ENCODE results near the gene SLC26A1.

The SLC26A1 gene

DNA sequence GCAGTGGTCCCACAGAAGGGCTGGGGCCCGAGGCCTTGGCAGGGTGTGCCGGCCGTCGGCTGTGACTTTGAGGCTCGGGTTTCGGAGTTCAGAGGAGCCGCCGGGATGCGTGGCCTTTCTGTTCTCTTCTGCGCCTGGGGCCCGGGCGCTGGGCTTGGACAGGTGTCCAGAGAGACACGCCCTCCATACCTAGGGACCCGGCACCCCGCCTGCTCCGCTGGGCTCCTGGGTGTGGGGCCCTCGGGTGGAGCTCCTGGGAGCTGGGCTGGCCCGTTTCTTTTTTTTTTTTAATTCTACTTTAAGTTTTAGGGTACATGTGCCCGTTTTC, 29.5 kb upstream of the SLC26A1 start:
- no peak for TF ChIP-seq GATA2 (IDR thresholded peaks at IDR 0.05; ENCODE audit: low read depth, low read length)
- TF ChIP-seq GATA3 (IDR thresholded peaks at IDR 0.05; ENCODE audit: low read depth, low read length), result no peak

DNA sequence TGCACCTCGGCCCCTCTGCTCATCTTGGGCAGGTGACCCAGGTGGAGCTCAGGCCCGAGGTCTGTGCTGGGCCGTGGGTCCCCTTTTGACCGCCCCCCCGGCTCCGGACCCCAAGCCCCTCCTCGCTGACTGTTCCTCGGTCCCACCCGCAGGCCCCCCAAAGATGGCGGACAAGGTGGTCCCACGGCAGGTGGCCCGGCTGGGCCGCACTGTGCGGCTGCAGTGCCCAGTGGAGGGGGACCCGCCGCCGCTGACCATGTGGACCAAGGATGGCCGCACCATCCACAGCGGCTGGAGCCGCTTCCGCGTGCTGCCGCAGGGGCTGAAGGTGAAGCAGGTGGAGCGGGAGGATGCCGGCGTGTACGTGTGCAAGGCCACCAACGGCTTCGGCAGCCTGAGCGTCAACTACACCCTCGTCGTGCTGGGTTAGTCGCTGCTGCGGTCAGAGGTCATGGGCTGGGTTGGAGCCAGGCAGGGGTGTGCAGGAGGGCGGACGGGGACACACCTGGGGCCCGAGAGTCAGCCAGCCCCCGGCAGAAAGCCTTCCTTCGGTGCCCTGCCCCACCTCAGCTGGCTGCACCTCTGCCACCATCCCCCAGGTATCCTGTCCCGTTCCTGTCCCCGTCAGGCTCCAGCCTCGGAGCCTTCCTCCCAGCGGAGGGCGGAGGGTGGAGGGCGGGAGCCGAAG, 29.0 kb upstream of the SLC26A1 start:
- no peak for TF ChIP-seq GATA3 (IDR thresholded peaks at IDR 0.05; ENCODE audit: low read depth, low read length)
- no peak for TF ChIP-seq GATA2 (IDR thresholded peaks at IDR 0.05; ENCODE audit: low read depth, low read length)

DNA sequence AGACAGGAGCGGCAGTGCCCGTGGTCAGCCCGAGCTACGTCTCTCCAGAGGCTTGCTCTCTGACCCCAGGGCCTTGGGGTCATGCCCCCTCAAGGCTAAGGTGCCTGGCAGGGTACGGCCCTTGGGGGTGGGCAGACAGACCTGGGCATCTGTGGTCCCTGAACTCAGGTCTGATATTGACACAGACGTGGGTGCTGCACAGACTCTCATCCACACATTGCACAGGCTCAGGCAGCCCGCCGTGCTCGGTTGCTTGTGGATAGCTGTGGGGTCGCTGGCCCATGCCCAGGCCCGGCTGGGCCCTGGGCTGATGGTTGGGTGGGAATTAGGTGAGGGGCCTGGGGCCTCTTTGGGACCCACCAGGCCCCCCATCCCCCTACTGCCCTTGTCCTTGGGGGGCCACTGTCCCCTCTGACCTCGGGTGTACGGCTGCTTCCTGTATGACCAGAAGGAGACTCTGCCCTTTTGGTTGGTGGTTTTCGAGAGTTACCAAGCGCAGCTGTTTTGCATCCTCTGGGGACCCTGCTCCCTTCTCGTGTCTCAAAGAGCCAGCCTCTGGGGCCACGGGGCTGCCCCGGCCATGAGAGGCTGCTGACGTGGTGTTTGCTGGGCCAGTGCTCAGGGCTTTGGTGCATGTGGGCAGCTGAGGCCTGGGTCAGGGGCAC, 28.3 kb upstream of the SLC26A1 start:
- TF ChIP-seq GATA3 (IDR thresholded peaks at IDR 0.05; ENCODE audit: low read depth, low read length) (no peak), GATA2 (IDR thresholded peaks at IDR 0.05; ENCODE audit: low read depth, low read length) (no peak)

DNA sequence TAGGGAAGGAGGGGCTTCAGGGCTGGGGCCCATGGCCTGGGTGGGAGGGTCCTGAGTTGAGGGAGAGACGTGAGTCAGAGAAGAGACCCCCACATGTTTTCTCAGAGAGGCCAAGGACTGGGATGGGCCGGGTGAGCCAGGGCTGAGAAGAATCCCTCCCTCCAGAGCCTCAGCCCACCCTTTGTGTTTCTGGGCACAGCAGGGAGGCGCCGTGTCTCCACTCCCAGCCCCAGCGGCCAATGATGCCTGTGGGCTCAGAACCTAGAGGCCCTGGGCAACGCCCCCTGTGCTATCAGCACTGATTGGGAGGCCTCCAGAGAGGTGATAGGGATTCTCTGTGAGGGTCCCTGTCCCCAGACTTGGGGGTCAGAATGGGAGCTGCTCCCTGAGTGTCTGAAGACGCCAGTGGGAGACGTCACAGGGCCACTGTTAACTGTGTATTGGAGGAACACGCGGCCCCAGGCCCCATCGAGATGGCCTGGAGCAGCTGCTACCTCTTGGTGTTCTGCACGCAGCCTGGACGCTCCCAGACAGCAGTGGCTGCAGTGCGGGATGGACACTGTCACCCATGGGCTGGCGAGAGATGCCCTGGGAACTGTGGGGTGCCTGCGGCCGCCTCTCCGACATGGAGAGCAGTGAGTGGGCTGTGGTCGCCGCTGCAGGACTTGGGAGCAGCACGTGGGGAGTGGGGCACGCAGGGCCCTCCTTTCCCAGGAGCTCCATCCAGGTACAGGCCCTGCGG, 26.7 kb upstream of the SLC26A1 start:
- TF ChIP-seq GATA3 (IDR thresholded peaks at IDR 0.05; ENCODE audit: low read depth, low read length) (no peak), GATA2 (IDR thresholded peaks at IDR 0.05; ENCODE audit: low read depth, low read length) (no peak)

DNA sequence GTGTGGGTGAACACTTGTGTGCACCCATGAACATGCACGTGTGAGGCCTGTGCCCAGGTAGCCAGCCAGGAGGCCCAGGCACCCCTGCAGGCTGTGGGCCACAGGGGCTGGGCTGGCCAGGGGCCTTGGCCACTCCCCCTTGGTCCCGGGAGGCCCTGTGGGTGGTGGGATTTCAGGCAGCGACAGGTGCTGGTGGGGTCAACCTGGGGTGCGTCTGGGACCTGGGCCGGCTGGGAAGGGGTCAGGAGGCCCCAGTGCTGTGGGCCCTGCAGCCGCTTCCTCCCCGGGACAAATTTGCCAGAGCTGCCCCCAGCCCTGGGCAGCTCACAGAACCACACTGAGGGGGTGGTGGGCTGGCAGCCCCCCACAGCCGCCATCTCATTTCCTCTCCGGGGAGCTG, 26.1 kb upstream of the SLC26A1 start:
- TF ChIP-seq GATA3 (IDR thresholded peaks at IDR 0.05; ENCODE audit: low read depth, low read length) (no peak), GATA2 (IDR thresholded peaks at IDR 0.05; ENCODE audit: low read depth, low read length) (no peak)

DNA sequence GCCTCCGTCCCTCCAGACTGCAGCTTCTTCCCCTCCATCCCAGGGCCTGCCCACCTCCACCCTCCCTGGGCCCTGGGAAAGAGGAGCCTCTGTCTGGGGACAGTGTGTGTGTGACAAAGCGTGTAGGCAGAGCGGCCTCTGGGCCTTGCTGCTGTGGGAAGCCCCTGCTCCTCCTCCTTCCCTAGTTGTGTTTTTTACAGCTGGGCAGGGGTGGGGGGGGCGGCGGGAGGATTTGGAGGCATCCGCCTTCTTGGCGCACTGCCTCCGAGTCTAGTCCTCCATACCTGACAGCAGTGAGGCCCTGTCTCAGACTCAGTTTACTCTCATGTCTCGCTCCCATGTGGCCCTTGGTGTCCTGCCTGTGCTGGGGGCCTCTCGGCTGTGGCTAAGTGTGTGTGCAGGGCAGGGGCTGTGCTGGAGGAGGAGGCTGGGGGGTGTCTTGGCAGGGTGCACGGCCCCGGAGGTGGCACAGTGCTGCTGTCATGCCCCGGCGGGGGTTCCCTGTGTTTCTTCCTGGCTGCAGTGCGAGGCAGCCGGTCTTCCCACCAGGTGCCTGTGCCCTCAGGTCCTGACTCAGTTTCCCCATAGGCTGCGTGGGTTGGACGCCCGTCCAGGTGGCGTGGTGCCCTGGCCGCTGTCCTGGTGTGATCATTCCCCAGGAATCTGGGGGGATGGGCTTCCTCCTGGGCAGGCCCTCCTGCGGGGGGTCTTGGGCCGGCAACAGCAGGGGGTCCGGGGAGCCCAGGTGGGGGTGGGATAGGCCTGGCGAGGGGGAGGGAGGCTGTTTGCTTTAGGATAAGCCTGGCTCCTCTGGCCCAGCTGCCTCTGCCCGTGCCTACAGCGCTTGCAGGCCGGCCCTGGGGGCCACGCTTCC, 25.2 kb upstream of the SLC26A1 start:
- TF ChIP-seq GATA2 (IDR thresholded peaks at IDR 0.05; ENCODE audit: low read depth, low read length), result no peak
- TF ChIP-seq GATA3 (IDR thresholded peaks at IDR 0.05; ENCODE audit: low read depth, low read length), result no peak

DNA sequence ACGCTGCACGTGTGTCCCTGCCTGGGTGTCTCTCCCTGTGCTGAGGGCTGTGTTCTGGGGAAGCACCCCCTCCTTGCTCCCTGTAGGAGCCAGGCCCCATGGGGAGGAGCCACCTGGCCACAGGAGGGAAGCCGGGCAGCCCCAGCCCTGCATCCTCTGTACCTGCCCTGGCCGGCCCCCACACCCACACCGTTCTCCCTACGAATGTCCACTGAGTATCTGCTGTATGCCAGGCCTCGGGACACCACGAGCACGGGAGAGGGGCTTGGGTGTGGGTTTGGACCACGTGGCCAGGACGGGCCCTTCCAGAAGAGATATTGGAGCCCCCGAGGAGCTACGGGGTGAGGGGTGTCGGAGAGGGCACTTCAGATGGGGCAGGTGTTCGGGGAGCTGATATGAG, 24.5 kb upstream of the SLC26A1 start:
- no peak for TF ChIP-seq GATA2 (IDR thresholded peaks at IDR 0.05; ENCODE audit: low read depth, low read length)
- no peak for TF ChIP-seq GATA3 (IDR thresholded peaks at IDR 0.05; ENCODE audit: low read depth, low read length)

DNA sequence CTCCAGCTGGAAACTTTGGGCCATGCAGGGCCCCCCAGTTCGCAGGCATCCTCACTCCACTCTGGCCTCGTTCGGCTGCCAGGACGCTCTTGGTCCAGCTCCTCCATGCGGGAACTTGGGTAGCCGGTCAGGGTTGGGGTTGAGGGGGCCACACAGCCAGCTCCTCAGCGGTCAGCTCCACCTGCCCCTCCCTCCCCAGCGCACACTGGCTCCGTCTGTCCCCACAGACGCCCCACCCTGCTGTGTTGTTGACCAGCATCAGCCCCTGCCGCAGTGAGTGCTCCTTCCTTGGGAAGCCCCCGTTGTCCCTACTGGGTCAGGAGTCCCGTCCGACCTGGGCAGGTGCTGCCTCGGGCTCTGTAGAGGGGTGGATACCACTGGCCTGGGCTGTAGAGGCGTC, 24.0 kb upstream of the SLC26A1 start:
- TF ChIP-seq GATA3 (IDR thresholded peaks at IDR 0.05; ENCODE audit: low read depth, low read length), result no peak
- TF ChIP-seq GATA2 (IDR thresholded peaks at IDR 0.05; ENCODE audit: low read depth, low read length), result no peak

DNA sequence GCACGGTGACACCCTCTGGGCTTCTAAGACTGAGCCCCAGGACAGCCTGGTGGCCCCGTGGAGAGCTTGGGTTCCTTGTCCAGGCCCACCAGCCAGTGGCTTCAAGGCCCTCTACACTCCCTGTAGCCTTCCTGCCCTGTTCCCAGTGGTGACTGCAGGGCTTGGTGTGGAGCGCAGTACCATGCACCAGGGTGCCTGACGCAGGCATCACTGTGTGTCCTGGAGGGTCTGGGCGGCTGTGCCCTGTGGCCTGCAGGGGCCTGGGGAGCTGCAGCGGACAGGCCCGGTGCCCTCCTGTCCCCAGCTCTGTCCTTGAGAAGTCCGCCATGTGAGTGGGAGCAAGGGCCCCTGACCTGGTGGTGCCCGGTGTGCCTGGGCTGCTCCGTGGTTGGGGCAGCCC, 22.5 kb upstream of the SLC26A1 start:
- TF ChIP-seq GATA3 (IDR thresholded peaks at IDR 0.05; ENCODE audit: low read depth, low read length) (no peak), GATA2 (IDR thresholded peaks at IDR 0.05; ENCODE audit: low read depth, low read length) (no peak)

DNA sequence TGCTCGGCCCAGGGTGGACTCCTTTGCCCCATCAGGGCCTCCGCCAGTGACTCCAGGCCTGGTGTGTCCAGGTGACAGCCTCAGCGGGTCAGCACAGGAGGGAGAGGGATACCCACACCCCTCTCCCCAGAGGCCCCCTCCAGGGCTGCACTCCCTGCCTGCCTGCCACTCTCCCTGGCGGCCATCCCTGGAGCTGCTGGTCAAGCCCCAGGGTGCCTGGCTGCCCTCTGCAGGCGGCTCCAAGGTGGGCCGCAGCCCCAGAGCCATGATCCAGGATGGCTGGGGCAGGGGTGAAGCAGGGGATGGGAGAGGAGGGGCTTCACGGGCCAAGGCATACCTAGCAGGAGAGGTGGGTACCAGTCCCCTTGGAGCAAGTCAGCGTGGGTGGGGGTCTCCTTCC, 22.0 kb upstream of the SLC26A1 start:
- TF ChIP-seq GATA2 (IDR thresholded peaks at IDR 0.05; ENCODE audit: low read depth, low read length) (no peak), GATA3 (IDR thresholded peaks at IDR 0.05; ENCODE audit: low read depth, low read length) (no peak)

DNA sequence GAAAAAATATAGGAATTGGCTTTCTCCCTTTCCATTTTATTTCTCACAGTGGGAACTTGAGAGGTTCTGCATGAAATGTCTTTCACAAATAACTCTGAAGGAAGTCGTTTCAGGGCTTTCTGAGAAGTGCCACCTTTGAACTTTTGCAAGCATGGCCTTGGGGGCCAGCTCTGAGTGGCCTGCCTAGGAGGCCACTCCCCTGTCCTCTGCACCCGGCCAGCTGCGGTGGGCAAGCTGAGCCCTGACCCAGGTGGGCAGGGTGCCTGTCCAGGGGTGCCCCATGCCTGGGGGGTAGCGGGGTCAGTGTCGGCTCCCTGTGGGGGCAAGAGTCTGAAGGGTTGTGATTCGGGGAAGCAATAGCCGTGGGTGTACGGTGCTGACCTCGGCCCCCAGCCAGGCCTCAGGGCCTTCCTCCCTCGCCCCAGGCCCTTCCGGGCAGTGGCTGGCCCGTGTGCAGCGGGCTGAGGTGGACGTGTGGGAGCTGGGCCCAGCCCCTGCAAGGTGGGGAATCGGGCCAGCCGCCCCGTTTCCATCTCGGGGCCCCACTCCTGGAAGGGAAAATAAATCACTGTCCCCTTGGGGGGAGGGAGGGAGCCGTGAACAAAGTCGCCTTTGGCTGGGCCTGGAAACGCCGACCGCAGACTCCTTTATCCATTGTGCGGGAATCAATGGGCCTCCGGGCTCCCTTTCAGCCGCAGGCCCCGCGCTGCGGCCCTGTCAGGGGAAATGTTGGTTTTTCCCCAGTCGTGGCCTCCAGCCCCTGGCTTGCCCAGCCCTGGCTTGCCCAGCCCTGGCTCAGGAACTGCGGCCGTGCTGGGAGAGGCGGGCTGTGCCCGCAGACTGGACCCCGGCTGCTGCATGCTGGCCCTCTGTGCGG, 21.3 kb upstream of the SLC26A1 start:
- TF ChIP-seq GATA3 (IDR thresholded peaks at IDR 0.05; ENCODE audit: low read depth, low read length) (no peak), GATA2 (IDR thresholded peaks at IDR 0.05; ENCODE audit: low read depth, low read length) (no peak)

DNA sequence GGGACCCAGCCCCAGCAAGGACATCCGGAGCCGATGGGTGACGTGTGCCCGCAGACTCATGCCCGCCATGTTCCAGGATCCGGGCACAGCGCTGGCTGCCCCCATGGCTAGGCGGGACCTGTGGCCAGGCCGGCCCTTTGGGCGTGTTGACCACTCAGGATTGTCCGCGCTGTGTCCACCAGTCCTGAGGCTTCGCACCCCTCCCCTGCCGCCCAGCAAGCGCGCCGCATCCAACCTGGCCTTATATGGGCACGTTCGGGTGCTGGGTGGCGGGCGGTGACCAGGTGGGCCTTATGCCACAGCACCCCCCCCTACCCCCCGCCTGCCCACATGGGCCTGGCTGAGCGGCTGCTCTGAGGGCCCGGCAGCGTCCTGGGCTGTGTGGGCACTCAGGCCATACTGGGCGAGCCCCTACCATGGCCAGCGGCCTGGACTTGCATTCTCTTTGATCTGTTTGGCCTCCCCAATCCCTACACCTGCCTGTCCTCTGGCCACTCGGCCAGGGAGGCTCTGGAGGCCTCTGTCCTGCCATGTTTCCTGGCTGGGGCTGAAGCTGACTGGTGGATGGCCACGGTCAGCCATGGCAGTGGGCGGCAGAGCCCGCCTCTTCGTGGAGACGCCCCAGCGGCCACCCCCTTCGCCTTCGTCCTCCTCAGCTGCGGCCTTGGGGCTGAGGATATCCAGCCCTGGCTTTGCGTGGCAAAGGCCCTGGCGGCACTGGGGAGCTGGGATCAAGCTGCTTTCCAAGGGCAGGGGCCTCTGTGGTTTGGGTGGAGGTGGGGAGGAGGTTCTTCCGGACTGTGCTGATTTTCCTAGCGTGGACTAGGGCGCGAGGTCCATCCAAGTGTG, 20.2 kb upstream of the SLC26A1 start:
- TF ChIP-seq GATA2 (IDR thresholded peaks at IDR 0.05; ENCODE audit: low read depth, low read length), result no peak
- TF ChIP-seq GATA3 (IDR thresholded peaks at IDR 0.05; ENCODE audit: low read depth, low read length), result no peak

Measured in SH-SY5Y (cell line).